HG02884 (cell line): ENCODE measurements around the gene PLEKHA6.
"Not testable (repeated sequence)": the region's sequence is repeated elsewhere in the genome, so short reads cannot be mapped to it uniquely, and the experiment has no call there.

ENCODE experiments used
- ATAC-seq: cut with Tn5 transposase; IDR thresholded peaks from one replicate; pipeline ENCODE4 v1.9.1; 2021; ENCODE audit warnings: mild to moderate bottlenecking, moderate library complexity; ENCODE audit not compliant: unreplicated experiment

PLEKHA6 gene

DNA sequence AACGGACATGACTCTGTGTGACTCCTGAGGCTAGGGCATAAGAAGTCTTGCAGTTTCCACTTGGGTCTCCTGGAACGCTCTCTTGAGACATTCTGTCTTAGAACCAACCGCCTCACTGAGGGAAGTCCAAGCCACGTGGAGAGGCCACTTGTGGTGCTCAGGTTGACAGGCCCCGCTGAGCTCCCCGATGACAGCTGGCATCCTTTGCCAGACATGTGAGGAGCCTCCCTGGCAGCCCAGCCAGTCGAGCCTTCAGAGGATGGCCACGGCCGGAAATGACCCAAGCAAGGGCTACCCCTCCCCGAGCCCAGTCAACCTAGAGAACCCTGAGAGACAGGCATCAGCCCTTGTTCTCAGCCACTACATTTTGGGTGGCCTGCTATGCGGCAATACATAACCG, 20.7 kb downstream of the PLEKHA6 start:
- ATAC-seq: no peak

DNA sequence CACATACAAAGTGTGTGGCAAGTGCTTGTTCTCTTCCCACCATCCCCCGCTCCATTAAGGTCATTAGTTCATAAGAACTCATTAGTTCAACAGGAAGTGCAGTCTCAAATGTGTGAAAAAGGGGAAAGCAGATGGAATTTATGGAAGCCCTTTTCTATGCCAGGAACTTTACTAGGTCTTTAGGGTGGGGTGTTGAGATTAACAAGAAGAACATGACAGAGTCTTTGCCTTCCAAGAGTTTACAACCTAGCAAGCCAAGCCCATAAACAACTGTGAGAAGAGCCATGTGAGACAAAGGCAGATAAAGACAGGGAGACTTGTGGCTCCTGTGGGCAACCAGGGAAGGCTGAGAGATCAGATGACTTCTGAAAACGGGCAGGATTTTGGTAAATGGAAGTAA, 21.4 kb downstream of the PLEKHA6 start:
- ATAC-seq: no peak

DNA sequence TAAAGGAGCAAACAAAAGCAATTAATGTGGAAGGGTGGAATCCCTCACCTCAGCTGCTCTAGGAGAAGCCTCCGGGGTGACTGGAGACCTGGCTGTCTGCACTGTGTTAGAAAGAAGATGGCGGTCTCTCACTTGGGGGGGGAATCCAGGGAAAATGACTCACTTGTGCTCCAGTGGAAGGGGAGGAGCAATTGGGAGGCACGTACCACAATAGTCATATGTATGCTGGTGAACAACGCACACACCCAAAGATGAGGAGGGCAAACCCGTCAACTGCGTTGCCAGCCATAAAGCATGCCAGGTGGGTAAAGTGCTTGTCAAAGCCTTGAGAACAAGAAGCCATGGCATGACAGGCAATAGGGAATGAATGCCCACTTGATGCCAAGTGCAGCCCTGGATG, 22.1 kb downstream of the PLEKHA6 start:
- ATAC-seq: no peak

DNA sequence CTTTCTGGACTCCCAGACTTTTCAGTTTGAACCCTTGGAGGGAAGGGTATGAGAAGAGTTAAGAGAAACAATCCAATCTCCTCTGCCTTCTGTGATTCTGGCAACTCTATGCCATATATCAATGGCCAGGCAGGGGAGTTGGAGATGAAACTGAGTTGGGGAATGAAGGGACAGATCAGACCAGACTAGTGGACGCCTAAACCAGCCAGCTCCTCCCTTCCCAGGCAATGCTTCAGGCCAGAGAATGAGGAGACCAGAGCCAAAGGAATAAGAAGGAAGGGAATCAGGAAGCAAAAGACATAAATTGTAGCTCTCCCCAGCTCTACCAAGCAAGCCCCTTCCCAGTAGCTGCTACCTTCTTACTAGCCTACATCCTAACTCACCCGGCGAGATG, 22.7 kb downstream of the PLEKHA6 start:
- ATAC-seq: no peak

DNA sequence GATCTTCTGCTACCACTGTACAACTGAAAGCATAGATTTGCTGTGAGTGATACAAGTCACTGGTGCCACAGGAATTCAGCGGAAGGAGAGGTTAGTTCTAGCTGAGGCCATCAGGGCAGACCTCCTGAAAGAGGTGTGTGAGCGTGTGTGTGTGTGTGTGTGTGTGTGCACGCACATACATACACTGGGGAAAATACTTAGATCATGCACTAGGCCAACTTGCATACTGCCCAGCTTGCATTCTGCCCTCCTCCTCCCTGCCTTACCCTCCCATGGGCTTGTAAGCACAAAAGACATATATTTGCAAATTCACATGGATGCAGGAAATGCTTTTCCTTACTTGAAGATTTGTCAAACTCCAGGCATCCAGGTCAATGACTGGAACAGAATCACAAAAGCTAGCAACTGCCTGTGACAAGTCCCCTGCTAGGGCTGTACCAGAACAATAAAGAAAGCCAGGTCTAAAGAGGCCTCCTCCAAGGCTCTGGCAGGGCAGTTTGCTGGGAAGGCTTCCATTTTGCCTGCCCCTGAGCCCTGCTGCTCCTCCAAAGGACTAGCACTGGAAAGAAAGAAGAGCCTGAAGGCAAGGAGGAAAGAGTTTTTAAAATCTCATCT, 23.2 kb downstream of the PLEKHA6 start:
- no peak for ATAC-seq

DNA sequence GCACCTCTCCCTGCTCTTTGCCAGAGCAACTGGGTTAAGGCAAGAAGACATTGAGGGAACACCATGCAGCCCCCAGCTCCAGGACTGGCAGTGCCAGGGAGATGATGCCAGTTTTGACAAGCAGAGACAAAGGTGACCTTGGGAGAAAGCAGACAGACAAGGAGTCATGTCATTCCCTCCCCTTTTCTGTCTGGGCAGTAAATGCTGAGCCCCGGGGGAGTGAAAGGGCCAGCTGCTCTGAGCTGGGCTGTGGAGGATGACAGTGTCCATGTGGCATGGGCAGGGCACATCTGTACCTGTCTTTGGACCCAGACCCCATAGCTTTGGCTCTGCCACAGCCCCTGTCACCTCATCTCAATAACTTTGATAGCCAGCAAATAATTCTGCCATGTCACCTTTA, 24.2 kb downstream of the PLEKHA6 start:
- ATAC-seq: no peak

DNA sequence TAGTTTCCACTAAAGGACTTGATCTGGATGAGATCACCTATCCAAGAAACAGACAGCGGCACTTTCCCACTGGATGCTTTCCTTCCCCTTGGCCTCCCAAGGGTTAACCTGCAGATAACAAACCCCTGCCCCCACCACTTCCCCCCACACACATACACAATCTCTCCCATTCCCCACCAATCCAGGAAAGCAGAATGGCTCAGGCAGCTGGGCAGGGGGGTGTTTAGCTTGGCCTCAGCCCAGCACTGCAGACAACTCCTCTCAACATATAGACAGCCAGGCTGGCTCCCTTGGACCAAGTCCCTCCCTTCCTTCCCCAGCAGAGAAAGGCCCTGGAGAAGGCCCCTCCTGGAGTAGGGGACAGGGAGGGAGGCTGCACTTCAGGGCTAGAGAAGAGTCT, 24.6 kb downstream of the PLEKHA6 start:
- ATAC-seq: no peak

DNA sequence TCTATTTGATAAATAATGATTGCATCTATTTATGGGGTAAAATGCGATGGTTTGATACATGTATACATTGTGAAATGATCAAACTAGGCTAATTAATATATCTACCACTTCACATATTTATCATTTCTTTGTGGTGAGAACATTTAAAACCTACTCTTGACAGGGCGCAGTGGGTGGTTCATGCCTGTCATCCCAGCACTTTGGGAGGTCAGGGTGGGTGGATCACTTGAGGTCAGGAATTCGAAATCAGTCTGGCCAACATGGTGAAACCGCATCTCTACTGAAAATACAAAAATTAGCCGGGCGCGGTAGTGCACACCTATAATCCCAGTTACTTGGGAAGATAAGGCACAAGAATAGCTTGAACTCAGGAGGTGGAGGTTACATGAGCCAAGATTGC, 25.3 kb downstream of the PLEKHA6 start:
- ATAC-seq: no peak

DNA sequence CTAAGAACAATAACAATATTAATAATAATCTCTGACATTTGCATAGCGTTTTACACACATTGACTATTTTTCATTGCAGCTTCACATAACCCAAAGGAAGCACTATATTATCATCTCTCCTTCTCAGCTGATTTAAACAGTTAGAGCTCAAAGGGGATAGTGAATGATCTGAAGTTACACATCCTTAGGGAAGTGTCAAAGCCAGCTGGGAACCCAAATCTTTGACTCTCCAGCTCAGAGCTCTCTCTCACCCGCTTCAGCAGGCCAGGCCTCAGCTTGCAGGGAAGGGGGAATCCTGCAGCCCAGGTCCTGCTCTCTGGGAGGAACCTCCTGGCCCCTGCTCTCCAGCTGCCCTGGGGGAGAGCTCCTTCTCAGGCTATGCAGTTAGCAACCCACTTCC, 26.3 kb downstream of the PLEKHA6 start:
- no peak for ATAC-seq

DNA sequence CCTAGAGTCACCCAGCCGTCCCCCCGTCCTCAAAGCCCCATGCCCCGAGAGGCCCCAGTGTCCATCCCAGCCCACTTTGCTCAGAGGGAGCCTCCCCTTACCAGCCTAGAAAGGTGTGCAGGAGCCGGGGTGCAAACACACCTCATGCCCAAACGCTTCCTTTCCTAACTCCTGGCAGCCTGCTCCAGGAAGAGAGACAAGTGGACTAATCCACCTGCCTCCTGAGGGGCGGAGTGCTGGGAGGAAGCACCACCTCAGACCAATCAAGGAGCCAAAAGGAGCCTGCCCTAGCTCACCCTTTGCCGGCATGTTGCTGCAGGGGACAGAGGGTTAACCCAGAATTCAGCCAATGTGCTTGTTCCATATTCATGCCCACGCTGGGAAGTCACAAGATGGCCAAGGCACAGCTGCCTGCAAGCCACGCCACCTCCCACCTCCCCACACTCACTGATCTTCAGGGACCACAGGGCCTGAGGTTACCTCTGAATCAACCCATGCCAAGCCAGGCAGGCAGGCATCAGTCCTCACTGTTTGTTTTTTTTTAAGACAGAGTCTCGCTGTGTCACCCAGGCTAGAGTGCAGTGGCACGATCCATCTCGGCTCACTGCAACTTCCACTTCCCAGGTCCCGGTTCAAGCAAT, 27.8 kb downstream of the PLEKHA6 start:
- ATAC-seq: no peak

DNA sequence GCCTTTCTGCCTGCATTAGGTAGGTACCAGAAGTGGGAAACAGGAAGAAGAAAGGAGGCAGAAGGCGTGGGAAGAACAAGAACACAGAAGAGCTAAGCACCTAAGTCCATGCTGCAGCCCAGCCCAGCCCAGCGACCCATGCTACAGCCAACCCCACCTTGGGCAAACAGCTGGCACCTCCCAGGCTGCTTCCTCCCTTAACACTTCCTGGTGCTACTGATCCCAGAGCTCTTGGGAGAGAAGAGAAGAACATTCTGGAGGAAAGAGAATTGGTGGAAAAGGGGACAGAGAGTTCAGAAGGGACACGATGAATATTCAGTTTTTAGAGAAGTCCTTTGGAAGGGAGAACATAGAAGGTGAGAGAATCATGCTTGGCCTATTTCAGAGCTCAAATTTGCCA, 28.5 kb downstream of the PLEKHA6 start:
- no peak for ATAC-seq

DNA sequence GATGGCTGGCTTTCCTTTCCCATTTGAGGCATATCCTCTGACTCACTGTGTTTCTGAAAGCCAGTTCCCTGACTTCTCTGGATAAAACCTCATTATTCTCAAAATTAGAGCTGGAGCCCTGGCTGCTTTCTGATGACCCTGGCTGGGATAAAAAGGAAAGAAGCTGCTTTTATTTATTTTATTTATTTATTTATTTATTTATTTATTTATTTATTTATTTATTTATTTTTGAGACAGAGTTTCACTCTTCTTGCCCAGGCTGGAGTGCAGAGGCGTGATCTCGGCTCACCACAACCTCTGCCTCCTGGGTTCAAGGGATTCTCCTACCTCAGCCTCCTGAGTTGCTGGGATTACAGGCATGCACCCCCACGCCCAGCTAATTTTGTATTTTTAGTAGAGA, 31.9 kb downstream of the PLEKHA6 start:
- ATAC-seq: not testable (repeated sequence)

DNA sequence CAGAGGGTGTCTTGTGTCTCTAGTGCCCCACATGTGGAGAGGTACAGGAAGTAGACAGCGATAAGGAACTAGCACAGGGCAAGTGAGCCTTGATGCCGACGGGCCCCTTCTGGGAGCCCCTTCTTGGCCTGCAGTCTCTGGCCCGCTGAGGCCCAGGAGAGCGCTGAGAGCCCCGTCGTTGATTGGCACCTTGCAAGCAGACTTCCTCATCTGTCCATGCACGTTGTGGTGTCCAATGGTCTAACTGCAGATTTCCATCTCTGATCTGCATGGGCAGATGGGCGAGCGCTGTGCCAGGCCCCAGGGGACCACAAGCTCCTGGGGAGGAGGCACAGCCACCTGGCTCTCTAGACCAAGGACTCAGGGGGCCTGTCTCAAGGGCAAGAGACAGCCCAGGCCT, 32.4 kb downstream of the PLEKHA6 start:
- no peak for ATAC-seq

DNA sequence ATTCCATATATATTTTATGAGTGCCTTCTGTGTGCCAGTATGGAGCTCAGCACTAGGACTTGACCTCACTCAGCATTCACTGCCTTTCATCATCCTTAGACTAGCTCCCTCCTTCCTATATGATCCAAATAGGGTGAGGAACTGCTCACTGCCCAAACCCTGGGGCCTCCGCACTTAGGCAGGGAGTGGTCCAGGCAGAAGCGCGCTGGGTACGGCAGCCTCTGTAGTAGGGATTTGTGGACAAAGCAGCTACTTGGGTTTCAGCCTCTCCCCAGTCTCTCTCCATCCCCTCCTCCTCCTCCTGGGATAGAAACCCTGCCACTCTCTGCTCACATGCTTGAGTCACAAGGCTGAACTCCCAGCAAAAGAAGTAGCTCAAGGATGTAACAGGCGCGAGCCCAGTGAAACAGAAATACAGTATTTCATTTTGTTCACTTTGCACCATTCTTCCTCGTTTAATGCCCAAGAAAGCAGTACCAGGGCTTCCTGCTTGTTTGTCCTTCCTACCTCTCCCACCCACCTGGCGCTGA, 32.9 kb downstream of the PLEKHA6 start:
- no peak for ATAC-seq

DNA sequence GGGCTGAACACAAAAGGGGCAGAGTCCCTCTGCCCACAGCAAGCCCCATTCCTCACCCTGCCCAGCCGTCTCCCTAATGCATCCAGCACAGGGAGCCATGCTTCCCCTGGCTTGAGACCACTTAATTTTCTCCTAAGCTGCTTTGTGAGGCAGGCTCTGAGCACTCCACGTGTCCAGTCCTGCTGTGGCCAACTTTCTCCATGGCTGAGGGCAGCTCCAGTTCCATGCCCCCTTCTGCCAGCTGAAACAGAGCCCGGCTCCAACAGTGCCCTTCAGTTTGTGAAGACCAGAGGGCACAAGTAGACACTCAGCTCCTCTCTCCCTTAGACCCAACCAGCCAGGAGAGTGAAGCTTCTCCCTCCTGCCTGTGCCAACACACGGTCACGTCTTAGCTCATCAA, 33.8 kb downstream of the PLEKHA6 start:
- no peak for ATAC-seq

DNA sequence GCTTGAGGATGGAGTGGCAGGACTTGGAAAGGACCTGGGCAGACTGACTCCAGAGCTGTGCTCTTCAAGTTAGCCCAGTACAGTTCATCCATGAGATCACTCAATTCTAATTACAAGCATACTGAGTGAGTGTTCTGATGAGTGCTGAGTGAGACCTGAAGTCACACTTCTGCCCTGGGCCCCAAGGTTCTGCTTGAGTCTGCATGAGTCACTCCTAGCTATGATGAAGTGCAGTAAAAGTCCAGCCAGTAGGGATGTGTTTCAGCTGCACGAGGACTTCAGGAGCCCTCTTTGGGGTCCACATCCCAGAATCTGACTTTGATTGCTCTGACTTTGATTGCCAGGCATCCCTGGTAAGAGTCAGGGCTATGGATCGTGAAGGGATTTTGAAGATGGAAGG, 35.8 kb downstream of the PLEKHA6 start:
- ATAC-seq: no peak

DNA sequence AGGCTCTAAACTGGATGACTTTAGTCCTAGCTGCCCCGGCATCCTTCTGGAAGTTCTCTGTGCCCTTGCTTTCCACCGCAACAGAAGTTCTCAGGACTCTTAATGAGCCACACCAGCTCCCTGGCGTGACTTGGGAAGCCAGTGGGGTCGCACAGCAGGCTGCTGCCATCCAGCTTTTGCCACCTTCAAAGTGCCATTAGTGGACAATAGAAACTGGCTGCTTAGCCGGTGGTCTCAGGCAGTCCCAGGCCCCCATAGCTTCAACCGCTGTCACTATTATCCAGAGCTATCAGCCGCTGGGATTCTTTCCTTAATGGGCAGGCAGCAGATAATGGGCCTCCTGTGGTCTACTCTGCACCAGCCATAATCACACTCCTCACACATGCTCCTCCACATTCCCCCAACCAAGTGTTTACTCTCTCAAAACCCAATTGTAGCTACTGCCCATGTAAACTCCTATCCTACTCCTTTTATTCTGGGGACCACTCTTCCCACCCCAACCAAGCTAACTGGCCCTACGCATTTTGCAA, 37.3 kb downstream of the PLEKHA6 start:
- ATAC-seq: no peak

DNA sequence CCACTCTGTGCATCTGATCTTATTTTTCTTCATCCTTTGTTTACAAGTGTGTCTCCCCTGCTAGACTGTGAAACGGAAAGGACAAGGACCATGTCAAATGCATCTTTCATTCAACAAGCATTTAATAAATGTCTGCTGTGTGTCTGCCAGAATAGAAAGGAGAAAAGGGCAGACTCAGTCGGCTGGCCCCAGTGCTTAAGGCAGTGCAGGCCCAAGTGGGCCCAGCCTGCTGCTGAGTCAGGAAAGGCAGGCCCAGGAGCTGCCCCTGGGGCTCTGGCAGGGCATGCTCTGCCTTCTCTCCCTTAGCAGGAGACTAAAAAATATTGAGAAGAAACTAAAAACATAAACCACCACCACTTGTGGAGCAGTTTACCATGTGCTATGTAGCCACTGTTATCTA, 38.1 kb downstream of the PLEKHA6 start:
- no peak for ATAC-seq

DNA sequence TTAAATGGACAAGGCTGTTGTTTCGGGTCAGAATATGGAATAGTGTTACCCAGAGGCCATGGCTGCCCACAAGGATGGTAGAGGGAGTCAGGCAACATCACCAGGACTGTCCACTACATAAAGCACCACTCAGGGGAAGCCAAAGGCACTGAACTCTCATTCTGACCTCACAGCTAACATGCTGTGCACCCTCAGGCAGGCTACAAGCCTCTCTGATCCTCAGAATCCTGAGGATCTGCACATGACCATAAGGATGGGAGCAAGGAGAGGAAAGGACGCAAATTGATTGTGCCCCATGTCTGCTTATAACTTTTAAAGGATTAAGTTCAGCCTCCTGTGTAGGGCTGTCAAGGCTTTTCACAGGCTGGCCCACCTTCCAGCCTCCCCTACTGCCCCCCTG, 38.7 kb downstream of the PLEKHA6 start:
- no peak for ATAC-seq

DNA sequence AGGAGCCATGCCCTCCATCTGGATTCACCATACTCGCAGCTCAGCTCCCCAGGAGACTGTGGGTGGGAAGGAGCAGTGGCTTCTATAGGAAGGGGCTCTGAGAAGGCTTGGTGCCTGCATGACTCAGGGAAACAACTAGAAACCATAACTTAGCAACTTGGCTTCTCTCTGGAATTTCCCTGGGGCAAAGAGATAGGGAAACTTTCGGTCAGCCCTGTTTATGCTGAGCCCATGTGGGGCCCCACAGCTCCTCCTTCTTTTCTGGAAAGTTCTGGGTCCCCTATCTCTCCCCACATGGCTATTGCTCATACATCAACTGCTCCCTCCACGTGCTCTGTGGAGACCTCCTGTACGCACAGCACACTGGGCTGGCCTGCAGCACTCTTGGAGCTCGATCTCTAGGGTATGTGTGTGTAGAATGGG, 39.3 kb downstream of the PLEKHA6 start:
- no peak for ATAC-seq

DNA sequence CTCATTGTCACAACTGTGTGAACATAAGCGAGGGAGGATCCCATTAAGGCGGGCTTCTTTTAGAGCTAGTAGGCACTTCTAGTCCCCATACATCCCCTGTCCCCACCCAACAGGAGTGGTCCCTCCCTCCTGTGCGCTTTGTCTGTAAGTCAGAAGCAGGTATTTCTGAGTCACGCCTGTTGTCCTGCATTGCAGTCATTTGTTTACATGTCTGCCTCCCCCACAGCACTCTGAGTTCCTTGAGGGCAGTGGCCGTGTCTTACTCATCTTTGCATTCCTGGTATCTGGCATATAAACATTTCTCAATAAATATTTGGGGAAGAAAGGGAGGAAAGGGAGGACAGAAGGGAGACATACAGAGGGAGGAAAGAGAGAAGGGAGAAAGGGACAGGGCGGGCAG, 40.3 kb downstream of the PLEKHA6 start:
- no peak for ATAC-seq

DNA sequence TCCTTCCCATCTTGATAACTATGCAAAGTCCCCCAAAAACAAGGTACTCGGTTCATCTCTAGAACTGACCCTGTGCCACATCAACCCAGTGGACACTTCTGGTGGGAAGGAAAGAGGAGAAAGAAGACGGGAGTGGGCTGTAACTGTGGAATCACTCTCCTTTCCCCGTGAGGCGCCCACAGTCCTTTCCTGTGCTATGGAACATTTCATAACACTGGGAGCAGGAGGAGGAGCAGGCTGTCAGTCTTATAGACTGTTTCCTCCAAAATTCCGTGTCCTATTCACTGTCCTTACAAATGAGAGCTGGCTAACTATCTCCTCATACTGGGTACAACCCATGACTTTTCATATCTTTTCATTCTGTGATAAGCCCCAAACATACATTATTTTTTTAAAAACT, 40.7 kb downstream of the PLEKHA6 start:
- ATAC-seq: no peak

DNA sequence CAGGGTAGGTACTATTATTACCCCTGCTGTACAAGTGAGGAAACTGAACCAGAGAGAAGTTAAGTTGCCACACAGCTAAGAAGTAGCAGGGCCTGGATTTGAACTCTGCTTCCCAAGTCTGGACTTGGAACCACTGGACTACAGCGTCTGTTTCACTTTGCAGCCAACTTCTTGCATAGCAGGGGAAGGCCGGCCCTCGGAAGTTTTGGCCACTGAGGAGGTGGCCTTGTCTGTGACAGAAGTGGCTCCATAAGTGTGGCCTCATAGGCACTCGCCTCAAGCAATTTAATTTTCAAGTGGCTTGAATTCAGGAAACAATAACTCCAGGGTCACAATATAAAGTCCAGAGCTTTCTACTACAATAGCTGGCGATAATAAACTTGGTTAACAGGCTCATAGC, 41.4 kb downstream of the PLEKHA6 start:
- no peak for ATAC-seq
